ENCODE data around the gene NPAS4.

DNA sequence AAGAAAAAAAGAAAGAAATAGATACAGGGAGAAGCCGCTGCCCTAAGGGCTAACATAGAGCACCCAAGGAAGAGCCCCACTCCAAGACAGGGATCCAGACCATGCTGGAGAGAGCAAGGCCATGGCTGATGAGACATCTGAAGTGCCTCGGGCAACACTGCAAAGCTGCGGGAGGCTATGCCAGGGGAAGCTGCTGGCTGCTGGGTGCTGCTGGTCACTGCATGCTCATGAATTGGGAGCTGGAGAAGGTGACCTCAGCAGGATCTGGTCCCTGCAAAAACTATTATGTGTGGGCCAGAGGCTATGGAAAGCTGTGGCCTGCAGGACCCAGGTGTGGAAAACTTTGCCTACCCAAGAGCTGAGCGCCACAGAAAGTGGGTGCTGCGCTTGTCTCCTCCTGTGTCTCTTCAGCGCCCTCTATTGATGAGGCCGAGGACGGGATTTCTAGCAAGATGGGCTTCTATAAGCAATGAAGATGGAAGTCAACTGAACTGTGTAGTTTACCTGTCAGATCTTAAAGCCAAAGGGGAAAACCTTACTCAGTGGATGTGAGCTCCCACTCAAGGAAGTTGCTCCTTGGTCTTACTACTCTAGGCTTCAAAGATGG is 32.0 kb upstream of the NPAS4 start:
- TF ChIP-seq, protein P1, sequence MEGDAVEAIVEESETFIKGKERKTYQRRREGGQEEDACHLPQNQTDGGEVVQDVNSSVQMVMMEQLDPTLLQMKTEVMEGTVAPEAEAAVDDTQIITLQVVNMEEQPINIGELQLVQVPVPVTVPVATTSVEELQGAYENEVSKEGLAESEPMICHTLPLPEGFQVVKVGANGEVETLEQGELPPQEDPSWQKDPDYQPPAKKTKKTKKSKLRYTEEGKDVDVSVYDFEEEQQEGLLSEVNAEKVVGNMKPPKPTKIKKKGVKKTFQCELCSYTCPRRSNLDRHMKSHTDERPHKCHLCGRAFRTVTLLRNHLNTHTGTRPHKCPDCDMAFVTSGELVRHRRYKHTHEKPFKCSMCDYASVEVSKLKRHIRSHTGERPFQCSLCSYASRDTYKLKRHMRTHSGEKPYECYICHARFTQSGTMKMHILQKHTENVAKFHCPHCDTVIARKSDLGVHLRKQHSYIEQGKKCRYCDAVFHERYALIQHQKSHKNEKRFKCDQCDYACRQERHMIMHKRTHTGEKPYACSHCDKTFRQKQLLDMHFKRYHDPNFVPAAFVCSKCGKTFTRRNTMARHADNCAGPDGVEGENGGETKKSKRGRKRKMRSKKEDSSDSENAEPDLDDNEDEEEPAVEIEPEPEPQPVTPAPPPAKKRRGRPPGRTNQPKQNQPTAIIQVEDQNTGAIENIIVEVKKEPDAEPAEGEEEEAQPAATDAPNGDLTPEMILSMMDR (IDR thresholded peaks at IDR 0.05; ENCODE audit: borderline replicate concordance, extremely low read depth, low read length, poor library complexity, severe bottlenecking), result peak; percentile 94
- TF ChIP-seq EZH2 (IDR thresholded peaks at IDR 0.05; ENCODE audit: borderline replicate concordance, low read depth, low read length, severe bottlenecking), result no peak
